ENCODE measurements around the gene CERS6. TPM values are rescaled to one million over a fixed set of nuclear protein-coding genes. Genes with fewer than 3 reads are reported as not detected.

Gene CERS6
- total RNA-seq, 1 donor from 2014 or later = 10.9 TPM

DNA sequence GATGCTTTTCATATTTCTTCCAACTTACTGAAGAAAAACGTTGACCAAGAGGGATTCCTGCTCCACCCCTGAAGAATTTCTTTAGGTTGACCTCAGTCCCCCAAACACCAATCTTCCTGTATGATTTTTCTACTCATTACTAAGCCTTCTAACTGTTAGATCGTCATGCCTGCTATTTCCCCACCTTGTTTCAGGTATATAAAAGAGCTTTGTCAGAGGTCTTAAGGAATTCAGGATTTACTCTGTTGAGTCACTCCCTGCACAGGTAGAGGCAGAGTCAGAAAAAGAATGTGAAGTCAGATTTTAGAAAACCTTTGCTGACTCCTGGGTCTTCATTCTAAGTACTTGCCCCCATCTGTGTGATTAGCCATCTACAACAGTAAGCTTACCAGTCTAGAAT is 262.6 kb downstream of the CERS6 start:
- H3K9me3 ChIP-seq = no peaks in the 10 kb centered on the region
- H3K36me3 ChIP-seq = no peaks in the 10 kb centered on the region
- H3K4me3 ChIP-seq = no peak overlapping the region
- no peaks in the 10 kb centered on the region for H3K27me3 ChIP-seq
- intact Hi-C loops (cut with DNase I) = no loop called here
- DNase-seq (ENCODE audit: low spot score in 2 of 2) = no peak
- H3K27ac ChIP-seq = no peak overlapping the region
- TF ChIP-seq, protein P1, sequence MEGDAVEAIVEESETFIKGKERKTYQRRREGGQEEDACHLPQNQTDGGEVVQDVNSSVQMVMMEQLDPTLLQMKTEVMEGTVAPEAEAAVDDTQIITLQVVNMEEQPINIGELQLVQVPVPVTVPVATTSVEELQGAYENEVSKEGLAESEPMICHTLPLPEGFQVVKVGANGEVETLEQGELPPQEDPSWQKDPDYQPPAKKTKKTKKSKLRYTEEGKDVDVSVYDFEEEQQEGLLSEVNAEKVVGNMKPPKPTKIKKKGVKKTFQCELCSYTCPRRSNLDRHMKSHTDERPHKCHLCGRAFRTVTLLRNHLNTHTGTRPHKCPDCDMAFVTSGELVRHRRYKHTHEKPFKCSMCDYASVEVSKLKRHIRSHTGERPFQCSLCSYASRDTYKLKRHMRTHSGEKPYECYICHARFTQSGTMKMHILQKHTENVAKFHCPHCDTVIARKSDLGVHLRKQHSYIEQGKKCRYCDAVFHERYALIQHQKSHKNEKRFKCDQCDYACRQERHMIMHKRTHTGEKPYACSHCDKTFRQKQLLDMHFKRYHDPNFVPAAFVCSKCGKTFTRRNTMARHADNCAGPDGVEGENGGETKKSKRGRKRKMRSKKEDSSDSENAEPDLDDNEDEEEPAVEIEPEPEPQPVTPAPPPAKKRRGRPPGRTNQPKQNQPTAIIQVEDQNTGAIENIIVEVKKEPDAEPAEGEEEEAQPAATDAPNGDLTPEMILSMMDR (IDR thresholded peaks at IDR 0.05) = no peak
- no peaks in the 10 kb centered on the region for H3K4me1 ChIP-seq

DNA sequence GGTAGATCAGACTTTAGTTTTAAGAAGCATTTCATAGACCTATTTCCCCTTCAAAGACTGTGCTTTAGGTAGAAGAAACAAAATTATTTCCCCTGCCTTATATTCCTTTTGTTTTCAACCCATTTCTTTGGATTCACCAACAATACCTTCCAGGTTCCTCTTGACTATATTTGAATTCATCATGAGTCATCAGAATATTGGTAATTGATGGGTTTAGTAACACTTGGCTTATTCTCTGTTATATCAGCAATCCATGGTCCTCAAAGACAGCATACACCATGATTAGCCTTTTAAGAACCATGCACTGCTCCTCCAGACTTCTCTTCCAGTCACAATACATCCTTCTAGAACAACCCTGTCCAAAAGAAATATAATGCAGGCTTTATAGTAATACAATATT is 263.4 kb downstream of the CERS6 start:
- Histone ChIP-seq H3K9me3 (no peaks in the 10 kb centered on the region), H3K4me3 (no peak overlapping the region), H3K4me1 (no peaks in the 10 kb centered on the region), H3K27ac (no peak overlapping the region), H3K27me3 (no peaks in the 10 kb centered on the region), H3K36me3 (no peaks in the 10 kb centered on the region)
- no peak for DNase-seq (ENCODE audit: low spot score in 2 of 2)
- TF ChIP-seq, protein P1 (IDR thresholded peaks at IDR 0.05) = no peak
- intact Hi-C loops (cut with DNase I) = no loop called here

DNA sequence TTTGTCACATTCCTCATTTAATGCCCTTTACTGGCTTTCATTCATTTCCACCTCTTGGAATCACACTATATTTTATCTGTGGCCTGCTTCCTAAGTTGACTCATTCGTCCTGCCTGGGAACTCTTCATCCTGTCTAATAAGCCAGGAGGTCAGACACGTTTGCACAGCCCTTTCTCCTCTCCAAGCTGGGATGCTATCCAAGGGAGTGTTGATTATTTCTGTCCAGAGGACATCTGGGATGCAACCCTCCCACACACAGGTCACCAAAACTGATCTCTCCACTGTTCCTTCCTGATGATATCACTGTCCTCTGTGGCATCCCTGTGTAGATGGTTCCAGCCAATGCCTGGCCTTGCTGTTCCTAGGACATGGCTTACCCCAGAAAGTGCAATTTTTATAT is 266.5 kb downstream of the CERS6 start:
- Histone ChIP-seq H3K27me3 (no peaks in the 10 kb centered on the region), H3K4me3 (no peak overlapping the region), H3K9me3 (no peaks in the 10 kb centered on the region), H3K36me3 (no peaks in the 10 kb centered on the region), H3K27ac (no peak overlapping the region), H3K4me1 (no peaks in the 10 kb centered on the region)
- TF ChIP-seq, protein P1 (IDR thresholded peaks at IDR 0.05) = no peak
- DNase-seq (ENCODE audit: low spot score in 2 of 2) = no peak
- intact Hi-C loops (cut with DNase I) = no loop called here

DNA sequence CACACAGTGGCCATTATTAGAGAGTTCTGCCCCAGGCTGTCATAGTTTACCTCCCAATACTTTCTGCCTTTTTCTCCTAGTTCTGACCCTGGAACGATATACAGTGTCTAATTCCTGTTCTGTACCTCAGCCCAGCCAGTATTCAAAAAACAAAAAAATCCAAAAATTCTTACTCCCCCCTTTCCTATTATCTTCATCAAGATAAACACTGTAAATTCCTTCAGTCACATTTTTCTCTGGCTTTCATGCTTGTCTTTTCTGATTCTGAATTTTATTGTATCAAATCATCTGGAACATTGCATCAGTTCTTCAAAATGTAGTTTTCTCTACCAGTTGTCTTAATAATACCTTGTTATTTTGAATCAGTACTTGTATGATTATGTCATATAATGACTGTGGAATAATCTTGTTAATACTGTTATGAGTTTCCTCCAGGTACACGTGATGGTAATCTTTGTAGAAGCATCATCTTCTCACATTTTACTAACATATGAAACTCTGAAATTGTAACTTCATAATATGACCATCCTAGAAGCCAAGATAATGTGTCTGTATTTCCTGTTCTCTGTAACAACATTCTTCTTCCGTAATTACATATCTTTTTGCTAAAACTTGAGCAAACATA is 267.3 kb downstream of the CERS6 start:
- H3K27ac ChIP-seq = no peak overlapping the region
- TF ChIP-seq, protein P1 (IDR thresholded peaks at IDR 0.05) = no peak

DNA sequence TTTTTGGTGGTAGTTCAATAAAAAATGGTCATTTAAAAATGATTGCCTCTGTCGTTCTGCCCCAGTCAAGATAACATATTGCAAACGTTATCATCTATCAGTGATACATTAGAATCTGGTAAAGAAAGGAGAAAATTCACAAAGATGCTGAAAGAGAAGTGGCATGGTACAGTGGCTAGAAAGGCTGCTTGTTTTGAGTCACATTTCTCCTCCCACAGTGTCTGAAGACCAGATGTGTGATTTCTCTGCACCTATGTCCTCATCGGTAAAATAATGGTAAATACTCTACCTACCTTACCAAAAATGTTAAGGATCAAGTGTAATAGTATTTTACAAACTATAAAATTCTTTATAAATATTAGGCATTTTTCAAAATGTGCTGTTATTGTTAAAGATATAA is 270.3 kb downstream of the CERS6 start:
- H3K27ac ChIP-seq = no peak overlapping the region
- no peak overlapping the region for H3K4me3 ChIP-seq
- no peaks in the 10 kb centered on the region for H3K4me1 ChIP-seq
- H3K9me3 ChIP-seq = no peaks in the 10 kb centered on the region
- H3K36me3 ChIP-seq = no peaks in the 10 kb centered on the region
- TF ChIP-seq, protein P1 (IDR thresholded peaks at IDR 0.05) = no peak
- H3K27me3 ChIP-seq = no peaks in the 10 kb centered on the region
- intact Hi-C loops (cut with DNase I) = no loop called here
- DNase-seq (ENCODE audit: low spot score in 2 of 2) = no peak

More for the DNA sequence above, 267.3 kb downstream of the CERS6 start:
- DNase-seq (ENCODE audit: low spot score in 2 of 2) = no peak
- H3K9me3 ChIP-seq = no peaks in the 10 kb centered on the region
- no peak overlapping the region for H3K4me3 ChIP-seq
- no peaks in the 10 kb centered on the region for H3K4me1 ChIP-seq
- no peaks in the 10 kb centered on the region for H3K27me3 ChIP-seq
- intact Hi-C loops (cut with DNase I) = no loop called here
- H3K36me3 ChIP-seq = no peaks in the 10 kb centered on the region
